ENCODE measurements around the gene ADISSP. TPM values are rescaled to one million over a fixed set of nuclear protein-coding genes. Genes with fewer than 3 reads are reported as not detected.
A peak's percentile ranks its signal among the peaks of the same experiment; 100 is the strongest.

The ADISSP gene
- total and polyA plus RNA-seq, 9 of the 15 experiments (the other 6 are each of a cell fraction or from before 2014, with no cell fraction given): 1.4 to 70.6 (median 23.4) TPM

DNA sequence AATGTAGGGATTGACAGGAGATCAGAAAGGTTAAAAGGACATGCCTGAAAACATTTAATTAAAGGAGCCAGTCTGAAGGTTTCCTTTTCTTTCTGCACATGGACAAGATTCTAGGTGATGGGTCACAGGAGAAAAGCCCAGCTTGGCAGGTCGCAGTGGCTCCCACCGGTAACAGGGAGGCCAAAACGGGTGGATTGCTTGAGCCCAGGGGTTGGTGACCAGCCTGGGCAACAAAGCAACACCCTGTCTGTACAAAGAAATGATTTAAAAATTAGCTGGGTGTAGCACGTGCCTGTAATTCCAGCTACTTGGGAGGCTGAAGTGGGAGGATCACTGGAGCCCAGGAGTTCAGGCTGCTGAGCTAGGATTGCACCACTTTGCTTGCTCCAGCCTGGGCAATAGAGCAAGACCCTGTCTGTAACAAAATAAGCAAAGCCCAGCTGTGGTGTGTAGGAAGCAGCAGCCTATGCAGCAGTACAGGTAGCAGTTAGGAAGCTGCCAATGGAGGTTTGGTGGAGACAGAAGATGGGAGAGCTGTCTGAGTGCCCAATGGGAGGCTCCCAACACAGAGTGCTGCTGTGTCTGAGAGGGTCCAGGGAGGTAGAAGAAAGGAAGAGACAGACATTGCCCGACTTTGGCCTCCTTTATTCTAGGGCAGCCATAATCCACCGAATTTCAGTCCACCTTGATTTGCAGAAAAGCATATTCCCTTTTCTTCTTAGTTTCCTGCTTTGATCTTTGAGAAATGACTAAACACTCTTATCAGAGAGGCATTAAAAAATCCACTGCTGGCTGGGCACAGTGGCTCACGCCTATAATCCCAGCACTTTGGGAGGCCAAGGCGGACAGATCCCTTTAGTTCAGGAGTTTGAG lies 45.7 kb upstream of the ADISSP start (continued):
- TF ChIP-seq, protein P1, sequence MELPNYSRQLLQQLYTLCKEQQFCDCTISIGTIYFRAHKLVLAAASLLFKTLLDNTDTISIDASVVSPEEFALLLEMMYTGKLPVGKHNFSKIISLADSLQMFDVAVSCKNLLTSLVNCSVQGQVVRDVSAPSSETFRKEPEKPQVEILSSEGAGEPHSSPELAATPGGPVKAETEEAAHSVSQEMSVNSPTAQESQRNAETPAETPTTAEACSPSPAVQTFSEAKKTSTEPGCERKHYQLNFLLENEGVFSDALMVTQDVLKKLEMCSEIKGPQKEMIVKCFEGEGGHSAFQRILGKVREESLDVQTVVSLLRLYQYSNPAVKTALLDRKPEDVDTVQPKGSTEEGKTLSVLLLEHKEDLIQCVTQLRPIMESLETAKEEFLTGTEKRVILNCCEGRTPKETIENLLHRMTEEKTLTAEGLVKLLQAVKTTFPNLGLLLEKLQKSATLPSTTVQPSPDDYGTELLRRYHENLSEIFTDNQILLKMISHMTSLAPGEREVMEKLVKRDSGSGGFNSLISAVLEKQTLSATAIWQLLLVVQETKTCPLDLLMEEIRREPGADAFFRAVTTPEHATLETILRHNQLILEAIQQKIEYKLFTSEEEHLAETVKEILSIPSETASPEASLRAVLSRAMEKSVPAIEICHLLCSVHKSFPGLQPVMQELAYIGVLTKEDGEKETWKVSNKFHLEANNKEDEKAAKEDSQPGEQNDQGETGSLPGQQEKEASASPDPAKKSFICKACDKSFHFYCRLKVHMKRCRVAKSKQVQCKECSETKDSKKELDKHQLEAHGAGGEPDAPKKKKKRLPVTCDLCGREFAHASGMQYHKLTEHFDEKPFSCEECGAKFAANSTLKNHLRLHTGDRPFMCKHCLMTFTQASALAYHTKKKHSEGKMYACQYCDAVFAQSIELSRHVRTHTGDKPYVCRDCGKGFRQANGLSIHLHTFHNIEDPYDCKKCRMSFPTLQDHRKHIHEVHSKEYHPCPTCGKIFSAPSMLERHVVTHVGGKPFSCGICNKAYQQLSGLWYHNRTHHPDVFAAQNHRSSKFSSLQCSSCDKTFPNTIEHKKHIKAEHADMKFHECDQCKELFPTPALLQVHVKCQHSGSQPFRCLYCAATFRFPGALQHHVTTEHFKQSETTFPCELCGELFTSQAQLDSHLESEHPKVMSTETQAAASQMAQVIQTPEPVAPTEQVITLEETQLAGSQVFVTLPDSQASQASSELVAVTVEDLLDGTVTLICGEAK (IDR thresholded peaks at IDR 0.05): no peak
- TF ChIP-seq, protein P1 (CRISPR knock-in tag; IDR thresholded peaks at IDR 0.05): no peak
- TF ChIP-seq MCM7 (IDR thresholded peaks at IDR 0.05): no peak
- TF ChIP-seq RBM25 (IDR thresholded peaks at IDR 0.05; ENCODE audit: low read depth, low read length, severe bottlenecking): no peak
- TF ChIP-seq ZNF217 (CRISPR knock-in tag; IDR thresholded peaks at IDR 0.05): no peak
- no peak for TF ChIP-seq ZNF507 (tag; conservative IDR thresholded peaks at IDR 0.05)
- TF ChIP-seq SRF (CRISPR knock-in tag; IDR thresholded peaks at IDR 0.05): peak in 1 of 2 experiments; percentile 84; a peak in 1 of 4 replicates
- no peak for TF ChIP-seq ZFP30 (CRISPR knock-in tag; IDR thresholded peaks at IDR 0.05; ENCODE audit: borderline replicate concordance)
- TF ChIP-seq ZNF121 (CRISPR knock-in tag; conservative IDR thresholded peaks at IDR 0.05): peak; percentile 73
- TF ChIP-seq SUPT5H (IDR thresholded peaks at IDR 0.05): no peak
- no peak for TF ChIP-seq SMC3 (conservative IDR thresholded peaks at IDR 0.05; ENCODE audit: insufficient read depth, low read depth, low read length)

All from K562 (cell line).